HEK293 (cell line): ENCODE results near the gene PRG2.
"Not testable (repeated sequence)": the region's sequence is repeated elsewhere in the genome, so short reads cannot be mapped to it uniquely, and the experiment has no call there.

Experiments
- CTCF ChIA-PET: fragments of 350-600 bp; formaldehyde crosslinking; extraction: SDS; loops from one replicate; lab custom pipeline; 2021; ENCODE audit warnings: antibody characterized with exemption; lab: Yijun Ruan, JAX
- POLR2A ChIA-PET: fragments of 300-600 bp; formaldehyde crosslinking; extraction: SDS; loops from one replicate; lab custom pipeline; 2020; ENCODE audit warnings: antibody characterized with exemption, inconsistent platforms; lab: Yijun Ruan, JAX
- H3K27ac ChIP-seq: fragments of 200-500 bp; sonication (Bioruptor generic); 2 replicates; pipeline ENCODE4 v1.5.1; 2014; ENCODE audit warnings: low read depth, low read length, control low read depth, inconsistent platforms; ENCODE audit errors: extremely low read depth
- H3K36me3 ChIP-seq, 2 experiments: fragments of 200-500 bp in 1 of 2; sonication (Bioruptor generic) in 1 of 2; 1 replicate in 1 of 2; 2 replicates in 1 of 2; pipeline ENCODE4 v1.5.1; 2014 to 2017; ENCODE audit warnings: inconsistent platforms in 2 of 2, low read length in 2 of 2; ENCODE audit not compliant: control insufficient read depth in 2 of 2, insufficient read depth in 1 of 2
- H3K4me1 ChIP-seq: fragments of 200-500 bp; sonication (Bioruptor generic); 2 replicates; pipeline ENCODE4 v1.5.1; 2014; ENCODE audit warnings: mild to moderate bottlenecking, low read length, inconsistent platforms; ENCODE audit not compliant: control insufficient read depth, insufficient read depth
- H3K4me3 ChIP-seq: 2 replicates; pipeline ENCODE4 v1.5.1; 2011; ENCODE audit warnings: low read depth, mild to moderate bottlenecking, control low read depth, low read length, moderate library complexity
- H3K9me3 ChIP-seq: fragments of 200-500 bp; sonication (Bioruptor generic); 2 replicates; pipeline ENCODE4 v1.5.1; 2014; ENCODE audit warnings: low read depth, low read length, inconsistent platforms; ENCODE audit not compliant: control insufficient read depth, insufficient read depth
- GLI2 ChIP-seq: fragments of 450-650 bp; formaldehyde crosslinking; IDR thresholded peaks from 2 replicates; pipeline ENCODE4; 2017; ENCODE audit warnings: missing biosample characterization, missing genetic modification characterization, low read depth, borderline replicate concordance
- IKZF3 ChIP-seq: fragments of 450-650 bp; IDR thresholded peaks from 2 replicates; pipeline ENCODE4 v1.5.0; 2018; ENCODE audit warnings: missing biosample characterization, mild to moderate bottlenecking, missing genetic modification characterization, moderate library complexity
- SETDB1 ChIP-seq: IDR thresholded peaks from one replicate; pipeline ENCODE4 v1.6.1; 2017; ENCODE audit warnings: mild to moderate bottlenecking, low read length, moderate library complexity, mixed read lengths; ENCODE audit not compliant: insufficient read length
- ZBTB48 ChIP-seq: fragments of 450-650 bp; formaldehyde crosslinking; IDR thresholded peaks from 2 replicates; pipeline ENCODE4 v1.5.1; 2016; ENCODE audit warnings: missing biosample characterization, missing genetic modification characterization
- ZBTB7A ChIP-seq: fragments of 450-650 bp; formaldehyde crosslinking; IDR thresholded peaks from 2 replicates; pipeline ENCODE4 v1.5.1; 2016; ENCODE audit warnings: low read depth, missing biosample characterization, missing genetic modification characterization
- ZNF112 ChIP-seq: fragments of 450-650 bp; formaldehyde crosslinking; IDR thresholded peaks from 2 replicates; pipeline ENCODE4 v1.5.0; 2017; ENCODE audit warnings: missing biosample characterization, missing genetic modification characterization
- ZNF121 ChIP-seq: fragments of 450-650 bp; formaldehyde crosslinking; IDR thresholded peaks from 2 replicates; pipeline ENCODE4 v1.5.1; 2016; ENCODE audit warnings: missing biosample characterization, missing genetic modification characterization
- ZNF138 ChIP-seq: fragments of 450-650 bp; formaldehyde crosslinking; IDR thresholded peaks from 2 replicates; pipeline ENCODE4 v1.5.1; 2016; ENCODE audit warnings: missing biosample characterization, missing genetic modification characterization, borderline replicate concordance
- ZNF16 ChIP-seq: fragments of 450-650 bp; formaldehyde crosslinking; IDR thresholded peaks from 2 replicates; pipeline ENCODE4 v1.5.1; 2016; ENCODE audit warnings: low read depth, missing biosample characterization, missing genetic modification characterization
- ZNF221 ChIP-seq: fragments of 450-650 bp; formaldehyde crosslinking; IDR thresholded peaks from 2 replicates; pipeline ENCODE4 v1.5.1; 2017; ENCODE audit warnings: missing biosample characterization, missing genetic modification characterization, borderline replicate concordance
- ZNF350 ChIP-seq: fragments of 450-650 bp; formaldehyde crosslinking; IDR thresholded peaks from 2 replicates; pipeline ENCODE4 v1.5.0; 2017; ENCODE audit warnings: missing biosample characterization, mild to moderate bottlenecking, missing genetic modification characterization
- ZNF513 ChIP-seq: fragments of 450-650 bp; IDR thresholded peaks from 2 replicates; pipeline ENCODE4 v1.5.1; 2018; ENCODE audit warnings: missing biosample characterization, missing genetic modification characterization
- ZNF530 ChIP-seq: fragments of 450-650 bp; formaldehyde crosslinking; IDR thresholded peaks from 2 replicates; pipeline ENCODE4 v1.5.1; 2016; ENCODE audit warnings: low read depth, missing biosample characterization, missing genetic modification characterization
- ZNF555 ChIP-seq: fragments of 450-650 bp; formaldehyde crosslinking; conservative IDR thresholded peaks from 2 replicates; pipeline ENCODE4 v1.5.1; 2017; ENCODE audit warnings: missing biosample characterization, mild to moderate bottlenecking, missing genetic modification characterization, inconsistent platforms
- ZNF660 ChIP-seq: fragments of 450-650 bp; IDR thresholded peaks from 2 replicates; pipeline ENCODE4 v1.5.1; 2018; ENCODE audit warnings: missing biosample characterization, mild to moderate bottlenecking, missing genetic modification characterization
- ZNF768 ChIP-seq: fragments of 450-650 bp; formaldehyde crosslinking; IDR thresholded peaks from 2 replicates; pipeline ENCODE4 v1.5.1; 2018; ENCODE audit warnings: missing biosample characterization, mild to moderate bottlenecking, missing genetic modification characterization
- ZNF792 ChIP-seq: fragments of 450-650 bp; formaldehyde crosslinking; IDR thresholded peaks from 2 replicates; pipeline ENCODE4 v1.5.1; 2016; ENCODE audit warnings: missing biosample characterization, missing genetic modification characterization
- TF ChIP-seq, protein P1 (sequence below): fragments of 450-650 bp; formaldehyde crosslinking; IDR thresholded peaks from 2 replicates; pipeline ENCODE4 v1.5.1; 2016; ENCODE audit warnings: missing biosample characterization, missing genetic modification characterization

PRG2 gene

GRCh38 chr11:57405271-57405860 is 14.9 kb upstream of the PRG2 start:
- POLR2A ChIA-PET = no interaction called here
- no peaks in the 10 kb centered on the region for H3K4me1 ChIP-seq
- TF ChIP-seq ZNF138 (tag by site-specific recombination) (no peak), ZNF221 (tag by site-specific recombination) (no peak)
- no peaks in the 10 kb centered on the region for H3K36me3 ChIP-seq
- no peak overlapping the region for H3K4me3 ChIP-seq
- H3K9me3 ChIP-seq = no peaks in the 10 kb centered on the region
- no peak overlapping the region for H3K27ac ChIP-seq
- CTCF ChIA-PET = interaction anchor here (0.6 to 1.0 kb wide), 2 partner anchors 51 to 55 kb away, joined by 4 read pairs; no protein-coding TSS in a partner anchor

- ChIA-PET POLR2A (no interaction called here), CTCF (no interaction called here)
- TF ChIP-seq ZNF530 (tag by site-specific recombination) (no peak), ZNF555 (tag by site-specific recombination) (no peak), SETDB1 (no peak), ZNF112 (tag by site-specific recombination) (no peak), IKZF3 (tag by site-specific recombination) (no peak), ZNF350 (tag by site-specific recombination) (no peak), ZNF660 (no peak), ZBTB7A (tag by site-specific recombination) (no peak), ZNF121 (tag by site-specific recombination) (no peak), ZBTB48 (no peak), ZNF768 (no peak), ZNF792 (tag by site-specific recombination) (no peak), ZNF16 (no peak), ZNF513 (tag by site-specific recombination) (no peak), GLI2 (no peak)
- TF ChIP-seq, protein P1, sequence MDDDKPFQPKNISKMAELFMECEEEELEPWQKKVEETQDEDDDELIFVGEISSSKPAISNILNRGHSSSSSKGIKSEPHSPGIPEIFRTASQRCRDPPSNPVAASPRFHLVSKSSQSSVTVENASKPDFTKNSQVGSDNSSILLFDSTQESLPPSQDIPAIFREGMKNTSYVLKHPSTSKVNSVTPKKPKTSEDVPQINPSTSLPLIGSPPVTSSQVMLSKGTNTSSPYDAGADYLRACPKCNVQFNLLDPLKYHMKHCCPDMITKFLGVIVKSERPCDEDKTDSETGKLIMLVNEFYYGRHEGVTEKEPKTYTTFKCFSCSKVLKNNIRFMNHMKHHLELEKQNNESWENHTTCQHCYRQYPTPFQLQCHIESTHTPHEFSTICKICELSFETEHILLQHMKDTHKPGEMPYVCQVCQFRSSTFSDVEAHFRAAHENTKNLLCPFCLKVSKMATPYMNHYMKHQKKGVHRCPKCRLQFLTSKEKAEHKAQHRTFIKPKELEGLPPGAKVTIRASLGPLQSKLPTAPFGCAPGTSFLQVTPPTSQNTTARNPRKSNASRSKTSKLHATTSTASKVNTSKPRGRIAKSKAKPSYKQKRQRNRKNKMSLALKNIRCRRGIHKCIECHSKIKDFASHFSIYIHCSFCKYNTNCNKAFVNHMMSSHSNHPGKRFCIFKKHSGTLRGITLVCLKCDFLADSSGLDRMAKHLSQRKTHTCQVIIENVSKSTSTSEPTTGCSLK (tag by site-specific recombination) = no peak
These were observed 13.3 kb upstream of the PRG2 start for GRCh38 chr11:57403802-57404147.

GRCh38 chr11:57403003-57403801 is 12.8 kb upstream of the PRG2 start:
- H3K27ac ChIP-seq, POLR2A ChIA-PET, H3K36me3 ChIP-seq, H3K4me1 ChIP-seq, H3K4me3 ChIP-seq, H3K9me3 ChIP-seq: not testable (repeated sequence)
- CTCF ChIA-PET = interaction anchor here (1.8 kb wide), 1 partner anchor 55 kb away, joined by 4 read pairs; no protein-coding TSS in a partner anchor
- peak; percentile 80 for TF ChIP-seq ZNF513 (tag by site-specific recombination)

More at GRCh38 chr11:57403802-57404147, 13.3 kb upstream of the PRG2 start:
- H3K4me3 ChIP-seq = no peak overlapping the region
- no peaks in the 10 kb centered on the region for H3K9me3 ChIP-seq
- no peaks in the 10 kb centered on the region for H3K36me3 ChIP-seq
- H3K4me1 ChIP-seq = no peaks in the 10 kb centered on the region
- H3K27ac ChIP-seq = no peak overlapping the region
